Measurements from ENCODE around the gene BRDT. TPM values are rescaled to one million over a fixed set of nuclear protein-coding genes. Genes with fewer than 3 reads are reported as not detected.

BRDT gene
- total RNA-seq, 4 donors from 2014 or later: not detected

DNA sequence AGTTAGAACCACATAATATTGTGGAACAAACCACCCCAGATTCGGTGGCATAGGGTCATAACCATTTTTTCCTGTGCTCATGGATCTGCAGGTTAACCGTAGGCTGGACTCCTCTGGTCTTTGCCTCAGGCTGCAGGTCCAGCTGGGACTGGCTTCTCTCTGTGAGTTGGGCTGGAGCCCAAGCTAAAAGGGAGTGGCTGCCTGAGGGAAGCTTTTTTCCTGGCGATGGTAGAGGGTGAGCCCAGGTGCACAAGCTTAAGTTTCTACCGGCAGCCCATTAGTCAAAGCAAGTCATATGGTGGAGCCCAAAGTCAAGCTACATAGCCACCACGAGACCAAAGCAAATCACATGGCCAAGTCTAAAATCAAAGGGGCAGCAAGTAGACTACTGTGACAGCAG is 94.4 kb downstream of the BRDT start:
- H3K4me3 ChIP-seq: no peak overlapping the region
- H3K27me3 ChIP-seq: no peaks in the 10 kb centered on the region
- TF ChIP-seq POLR2A (IDR thresholded peaks at IDR 0.05): no peak
- TF ChIP-seq, protein P1, sequence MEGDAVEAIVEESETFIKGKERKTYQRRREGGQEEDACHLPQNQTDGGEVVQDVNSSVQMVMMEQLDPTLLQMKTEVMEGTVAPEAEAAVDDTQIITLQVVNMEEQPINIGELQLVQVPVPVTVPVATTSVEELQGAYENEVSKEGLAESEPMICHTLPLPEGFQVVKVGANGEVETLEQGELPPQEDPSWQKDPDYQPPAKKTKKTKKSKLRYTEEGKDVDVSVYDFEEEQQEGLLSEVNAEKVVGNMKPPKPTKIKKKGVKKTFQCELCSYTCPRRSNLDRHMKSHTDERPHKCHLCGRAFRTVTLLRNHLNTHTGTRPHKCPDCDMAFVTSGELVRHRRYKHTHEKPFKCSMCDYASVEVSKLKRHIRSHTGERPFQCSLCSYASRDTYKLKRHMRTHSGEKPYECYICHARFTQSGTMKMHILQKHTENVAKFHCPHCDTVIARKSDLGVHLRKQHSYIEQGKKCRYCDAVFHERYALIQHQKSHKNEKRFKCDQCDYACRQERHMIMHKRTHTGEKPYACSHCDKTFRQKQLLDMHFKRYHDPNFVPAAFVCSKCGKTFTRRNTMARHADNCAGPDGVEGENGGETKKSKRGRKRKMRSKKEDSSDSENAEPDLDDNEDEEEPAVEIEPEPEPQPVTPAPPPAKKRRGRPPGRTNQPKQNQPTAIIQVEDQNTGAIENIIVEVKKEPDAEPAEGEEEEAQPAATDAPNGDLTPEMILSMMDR (IDR thresholded peaks at IDR 0.05): no peak
- no peaks in the 10 kb centered on the region for H3K4me1 ChIP-seq
- no peaks in the 10 kb centered on the region for H3K36me3 ChIP-seq
- no peak overlapping the region for H3K27ac ChIP-seq
- no peak for DNase-seq
- H3K9me3 ChIP-seq: no peaks in the 10 kb centered on the region

DNA sequence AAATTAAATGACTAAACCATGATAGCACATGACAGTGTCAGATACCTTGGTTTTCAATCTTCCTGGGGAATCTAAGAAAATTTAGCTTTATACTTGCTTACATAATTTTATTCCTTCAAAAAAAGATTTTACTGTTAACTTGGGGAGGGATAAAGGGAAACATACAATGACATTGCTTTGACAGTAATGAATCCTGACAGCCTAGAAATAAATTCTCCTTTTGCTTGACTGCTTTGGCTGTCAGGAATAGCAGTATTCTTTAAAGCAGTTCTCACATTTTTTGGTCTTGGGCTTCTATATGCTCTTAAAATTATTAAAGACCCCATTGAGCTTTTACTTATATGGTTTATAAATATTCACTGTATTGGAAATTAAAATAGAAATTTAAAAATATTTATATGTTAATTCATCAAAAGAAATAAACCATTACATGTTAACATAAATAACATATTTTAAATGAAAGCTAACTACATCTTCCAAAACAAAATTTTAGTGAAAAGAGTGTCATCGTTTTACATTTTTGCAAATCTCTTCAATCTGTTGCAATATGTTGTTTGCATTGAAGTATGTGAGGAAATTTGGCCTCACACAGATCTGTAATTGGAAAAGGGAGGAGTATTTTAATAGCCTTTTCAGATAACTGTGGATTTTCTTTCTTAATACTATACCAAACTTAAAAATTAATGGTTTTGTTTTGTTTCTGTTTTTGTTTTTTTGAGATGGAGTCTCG is 96.7 kb downstream of the BRDT start:
- no peak overlapping the region for H3K27ac ChIP-seq
- no peak for DNase-seq
- H3K4me1 ChIP-seq: no peaks in the 10 kb centered on the region
- H3K36me3 ChIP-seq: no peaks in the 10 kb centered on the region
- H3K9me3 ChIP-seq: no peaks in the 10 kb centered on the region
- no peak overlapping the region for H3K4me3 ChIP-seq
- H3K27me3 ChIP-seq: no peaks in the 10 kb centered on the region
- TF ChIP-seq, protein P1 (IDR thresholded peaks at IDR 0.05): no peak

DNA sequence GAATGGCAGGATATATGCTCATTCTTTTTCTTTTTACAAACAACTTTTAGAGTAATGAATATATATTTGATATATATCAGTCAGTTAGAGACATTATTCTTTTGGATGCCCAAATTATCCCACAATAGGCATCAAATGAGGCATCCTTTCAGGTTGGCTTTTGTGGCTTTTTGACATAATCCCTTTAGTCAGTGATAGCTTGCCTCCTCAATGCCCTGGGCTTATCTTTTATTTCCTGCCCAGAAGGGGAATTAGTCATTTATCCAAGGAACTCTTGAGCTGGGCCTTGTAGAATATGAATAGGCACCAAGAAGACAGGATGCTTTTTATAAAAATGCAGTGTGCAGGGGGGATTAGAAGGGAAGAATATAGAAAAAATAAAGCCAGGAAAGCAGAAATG is 102.7 kb downstream of the BRDT start:
- H3K36me3 ChIP-seq: no peaks in the 10 kb centered on the region
- TF ChIP-seq, protein P1 (IDR thresholded peaks at IDR 0.05): no peak
- no peak for TF ChIP-seq POLR2A (IDR thresholded peaks at IDR 0.05)
- no peaks in the 10 kb centered on the region for H3K27me3 ChIP-seq

More for the DNA sequence above, 102.7 kb downstream of the BRDT start:
- DNase-seq: no peak
- no peak overlapping the region for H3K4me3 ChIP-seq
- H3K4me1 ChIP-seq: no peaks in the 10 kb centered on the region
- H3K9me3 ChIP-seq: no peaks in the 10 kb centered on the region
- H3K27ac ChIP-seq: no peak overlapping the region

Other genes with a start within 250 kb of the BRDT start
- gene TGFBR3, start 63.2 kb upstream of the BRDT start, total RNA-seq: 10 to 100 TPM; 16.3 to 90.0 (median 54.7) TPM
- gene EPHX4, start 80.6 kb downstream of the BRDT start, total RNA-seq: not detected
- gene SETSIP, start 126.0 kb downstream of the BRDT start, total RNA-seq: not detected
- 10 to 100 TPM in 1 of 4 donors, 1 to 10 TPM in 3; 2.5 to 11.6 (median 4.5) TPM for gene BTBD8, start 130.9 kb downstream of the BRDT start, total RNA-seq

All from Peyer's patch (tissue), 4 donors.